NCI-H146 treated with DMSO at 0.1 percent for 48 hours (cell line): ENCODE results near the gene CD96.
"Not testable (repeated sequence)": the region's sequence is repeated elsewhere in the genome, so short reads cannot be mapped to it uniquely, and the experiment has no call there.

ENCODE experiments used
- DNase-seq: peaks from one replicate; lab custom pipeline; 2025; ENCODE audit not compliant: unreplicated experiment; lab: John Stamatoyannopoulos, UW

CD96 gene

GRCh38 chr3:111668888-111669488, 127.0 kb downstream of the CD96 start:
- peak; percentile 88 for DNase-seq

GRCh38 chr3:111669926-111670630, 128.1 kb downstream of the CD96 start:
- no peak for DNase-seq

DNA sequence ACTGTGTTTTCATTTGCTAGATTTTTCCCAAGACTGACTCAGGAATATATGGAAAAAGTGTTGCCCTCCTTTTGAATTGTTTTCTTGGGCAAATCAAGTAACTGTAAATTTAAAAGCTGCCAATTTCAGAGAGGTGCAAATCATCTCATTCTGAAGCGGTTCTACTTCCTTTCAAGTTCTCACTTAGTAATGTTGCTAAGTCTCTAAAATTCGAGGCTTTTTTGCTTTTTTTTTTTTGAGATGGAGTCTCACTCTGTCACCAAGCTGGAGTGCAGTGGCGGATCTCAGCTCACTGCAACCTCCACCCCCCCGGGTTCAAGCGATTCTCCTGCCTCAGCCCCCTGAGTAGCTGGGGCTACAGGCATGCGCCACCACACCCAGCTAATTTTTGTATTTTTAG, 130.5 kb downstream of the CD96 start:
- DNase-seq = not testable (repeated sequence)

GRCh38 chr3:111675846-111676210, 133.8 kb downstream of the CD96 start:
- DNase-seq = peak; percentile 61

- peak; percentile 61 for DNase-seq
Observed at GRCh38 chr3:111676211-111677006, 134.4 kb downstream of the CD96 start.

DNA sequence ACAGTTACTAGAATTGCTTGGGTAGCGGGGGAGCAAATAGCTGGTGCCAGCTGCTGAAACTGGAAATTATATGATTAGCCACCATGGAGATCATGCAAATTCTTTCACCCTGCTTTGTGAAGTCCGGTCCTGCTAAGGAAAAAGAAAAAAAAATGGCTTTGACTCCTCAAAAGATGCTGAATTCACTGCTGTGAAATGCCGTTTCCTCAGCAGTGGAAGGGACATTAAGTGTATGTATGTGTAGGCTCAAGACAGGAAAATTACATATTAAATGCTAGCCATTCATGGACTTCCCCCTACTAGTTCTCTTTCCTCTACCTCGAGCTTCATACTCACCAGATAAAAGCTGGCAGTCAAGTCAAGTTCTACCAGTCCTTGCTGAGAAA, 135.0 kb downstream of the CD96 start:
- no peak for DNase-seq

DNA sequence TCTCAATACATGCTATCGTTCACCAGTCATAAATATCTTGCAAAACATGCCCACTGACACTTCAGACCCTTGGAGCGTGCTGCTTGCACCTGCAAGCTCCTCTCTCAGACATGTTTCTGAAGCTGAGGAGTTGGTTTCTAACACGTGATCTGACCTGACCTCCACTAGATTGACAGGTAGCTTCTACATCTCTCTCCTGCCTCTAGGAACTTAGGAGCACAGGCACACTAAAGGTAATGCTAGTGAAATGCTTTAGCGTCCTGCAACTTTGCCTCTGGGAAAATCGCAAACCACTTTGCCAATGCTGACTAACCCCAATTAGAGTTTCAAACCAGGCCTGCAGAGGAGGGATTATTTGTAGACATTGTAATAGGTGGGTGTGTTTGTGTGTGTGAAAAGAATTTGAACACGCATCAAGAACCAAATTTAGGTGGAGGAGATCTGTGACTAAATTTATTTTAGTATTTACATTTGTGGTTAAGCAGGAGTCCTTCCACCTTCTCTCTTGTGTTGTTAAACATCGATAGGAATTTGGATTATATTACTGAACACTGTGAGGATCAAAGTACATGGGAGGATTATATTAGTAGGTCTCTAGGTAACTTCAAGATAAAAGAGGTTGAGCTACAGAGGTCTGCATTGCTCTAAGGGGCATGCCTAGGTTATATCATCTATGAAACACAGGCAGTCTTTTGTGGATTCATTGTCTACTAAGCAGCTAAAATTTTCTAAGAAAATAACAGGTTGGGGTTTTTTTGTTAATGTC, 139.8 kb downstream of the CD96 start:
- DNase-seq = no peak

DNA sequence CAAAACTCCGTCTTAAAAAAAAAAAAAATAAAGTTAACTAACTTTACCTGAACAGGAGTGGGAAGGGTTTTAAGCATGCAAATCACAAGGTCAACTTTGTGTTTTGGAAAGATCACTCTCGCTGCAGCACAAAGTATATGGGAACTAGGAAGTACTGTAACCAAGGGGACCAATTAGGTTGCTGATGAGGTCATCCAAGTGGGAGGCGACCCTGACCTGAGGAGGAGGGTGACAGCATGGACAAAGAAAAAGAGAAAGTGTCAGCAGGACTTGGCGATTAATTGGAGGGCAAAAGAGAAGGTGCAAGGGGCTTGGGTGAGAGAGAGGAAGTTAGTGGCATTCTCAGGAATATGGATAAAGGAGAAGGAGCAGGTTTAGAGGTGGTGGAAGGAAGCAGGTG, 142.6 kb downstream of the CD96 start:
- no peak for DNase-seq

DNA sequence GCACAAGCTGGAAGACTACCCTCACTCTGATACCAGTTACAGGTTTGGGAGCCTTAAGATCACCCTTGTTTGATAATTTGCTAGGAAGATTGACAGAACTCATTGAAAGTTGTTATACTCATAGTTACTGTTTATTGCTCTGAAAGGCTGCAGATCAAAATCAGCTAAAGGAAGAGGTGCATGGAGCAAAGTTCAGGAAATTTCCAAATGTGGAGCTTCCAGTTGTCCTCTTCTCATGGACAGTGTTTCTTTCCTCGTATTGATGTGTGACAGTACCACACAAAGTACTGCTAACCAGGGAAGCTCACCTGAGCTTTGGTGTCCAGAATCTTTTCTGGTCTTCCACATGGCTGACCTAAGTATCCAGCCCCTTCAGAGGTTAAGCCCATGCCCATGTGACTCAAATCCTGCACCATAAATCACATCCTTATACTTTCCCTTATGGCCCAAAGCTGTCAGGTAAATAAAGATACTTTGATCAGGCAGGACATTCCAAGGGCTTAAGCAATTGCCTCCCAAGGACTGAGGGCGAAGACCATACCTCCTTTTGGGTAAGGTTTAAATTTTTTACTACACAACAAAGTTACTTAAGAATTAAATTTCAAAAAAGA, 146.3 kb downstream of the CD96 start:
- no peak for DNase-seq

DNA sequence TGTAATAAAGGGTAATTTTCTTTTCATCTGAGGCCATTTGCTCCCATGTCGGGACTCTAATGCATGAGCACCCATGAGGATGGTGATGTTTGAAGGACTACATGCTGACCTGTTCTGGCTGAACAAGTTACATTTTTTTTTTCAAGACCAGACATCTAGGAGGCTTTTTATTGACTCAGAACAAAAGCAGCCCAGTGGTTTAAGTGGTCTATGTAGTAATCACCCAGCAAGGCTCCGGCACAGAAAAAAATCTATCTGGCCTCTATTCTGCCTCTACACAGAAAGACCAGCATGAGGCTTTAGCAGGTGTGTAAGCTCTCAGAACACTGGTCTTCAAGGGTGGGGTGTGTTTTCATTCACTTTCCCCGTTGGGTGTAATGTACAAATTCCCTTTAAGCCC, 148.2 kb downstream of the CD96 start:
- DNase-seq = peak; percentile 99

GRCh38 chr3:111691293-111691909, 149.4 kb downstream of the CD96 start:
- DNase-seq = peak; percentile 85

DNA sequence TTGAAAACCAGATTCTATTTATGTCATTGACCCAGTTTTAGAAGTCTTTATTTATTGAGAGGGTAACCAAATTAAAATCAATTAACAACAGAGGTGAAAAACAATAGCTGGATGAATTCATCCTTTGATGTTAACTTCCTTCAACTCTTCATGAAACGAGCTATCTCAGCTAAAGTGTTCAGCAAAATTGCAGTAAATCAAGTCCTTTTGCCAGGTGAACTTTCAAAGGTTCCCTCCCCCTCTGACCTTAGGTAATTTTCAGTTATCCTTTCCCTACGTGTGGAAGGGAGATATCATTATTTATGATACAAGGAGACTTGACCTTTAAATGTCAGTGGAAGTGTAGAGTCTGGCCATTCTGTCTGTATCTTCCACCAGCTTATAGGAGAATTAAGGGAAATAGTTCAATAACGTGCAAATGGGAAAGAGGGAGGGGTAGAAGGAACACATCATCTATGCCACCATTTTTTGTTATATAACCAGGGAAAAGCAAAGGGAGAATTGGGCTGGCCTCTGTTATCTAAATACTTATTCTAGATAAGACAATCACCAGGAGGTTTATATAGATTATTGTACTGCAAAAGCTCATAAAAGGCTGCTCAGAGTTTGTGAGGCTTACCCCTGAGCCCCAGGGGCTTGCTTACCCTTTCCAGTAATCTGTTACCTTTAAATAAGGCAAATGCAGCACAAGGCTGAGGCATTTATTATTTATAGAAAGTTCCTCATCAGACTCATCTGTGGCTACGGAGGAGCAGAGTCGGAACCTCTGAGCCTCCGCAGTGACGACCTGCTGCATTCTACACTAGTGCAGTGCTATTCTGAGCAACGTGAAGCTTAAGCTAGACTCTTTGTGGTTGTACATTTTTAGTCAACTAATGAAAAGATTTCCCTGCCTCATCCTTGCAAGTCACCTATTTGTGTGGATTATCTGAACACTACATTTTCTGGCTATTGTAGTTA, 150.9 kb downstream of the CD96 start:
- peak; percentile 50 for DNase-seq

DNA sequence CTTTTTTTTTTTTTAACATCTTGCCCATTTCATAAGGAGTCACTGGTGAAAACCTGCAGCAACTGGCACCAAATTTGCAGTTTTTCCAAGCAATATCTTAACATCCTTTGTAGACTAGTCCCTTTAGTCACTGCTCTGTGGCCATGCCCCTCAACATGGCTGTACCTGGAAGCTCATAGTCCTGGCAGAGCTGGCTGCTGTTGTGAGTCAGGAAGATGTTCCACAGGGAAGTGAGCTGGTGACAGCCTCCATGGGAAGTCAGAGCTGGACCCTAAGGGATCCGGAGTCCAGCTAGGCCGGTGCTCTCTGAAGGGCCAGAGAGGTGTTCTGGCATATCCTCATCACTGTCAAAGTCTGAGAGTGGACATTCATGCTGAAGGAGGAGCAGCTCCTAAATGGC, 152.5 kb downstream of the CD96 start:
- no peak for DNase-seq

DNA sequence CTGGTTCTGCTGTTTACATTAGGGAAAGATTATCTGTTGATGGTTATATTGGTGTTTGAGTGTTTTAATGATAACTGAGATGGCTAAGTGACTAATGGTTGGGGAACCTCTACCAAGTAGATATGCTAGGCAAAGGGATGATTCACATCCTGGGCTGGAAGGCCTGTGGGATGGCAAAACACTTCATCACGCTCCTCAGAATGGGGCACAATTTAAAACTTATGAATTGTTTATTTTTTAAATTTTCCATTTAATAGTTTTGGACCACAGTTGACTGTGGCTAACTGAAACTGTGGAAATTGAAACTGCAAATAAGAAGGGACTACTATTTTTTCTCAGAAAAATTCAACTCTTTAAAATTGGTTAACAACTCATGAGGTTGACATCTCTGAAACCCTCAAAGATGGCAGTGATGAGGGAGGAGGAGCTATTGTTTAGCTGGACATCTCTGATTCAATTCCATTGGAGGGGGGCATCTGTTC, 153.7 kb downstream of the CD96 start:
- no peak for DNase-seq

- no peak for DNase-seq
Observed at GRCh38 chr3:111700054-111700453, 158.1 kb downstream of the CD96 start.

- DNase-seq = no peak
Observed at GRCh38 chr3:111701292-111701906, 159.4 kb downstream of the CD96 start.
